Muscle of arm (tissue), 14 donors: Measurements from ENCODE around the gene ZP4. TPM values are rescaled to one million over a fixed set of nuclear protein-coding genes. Genes with fewer than 3 reads are reported as not detected.

Source experiments
- DNase-seq: peaks from one replicate; pipeline ENCODE4 v3.0.0-alpha.2; 2013
- long read RNA-seq, 11 donors: transcript quantifications; one replicate each; lab custom pipeline, GENCODE V29; 2026
- polyA plus RNA-seq, 12 donors: library from polyadenylated mRNA; unstranded; fragments of 120-200 nt; gene quantifications; one replicate each; pipeline ENCODE4 v1.2.1, GENCODE V29; 2013; ENCODE audit not compliant: insufficient read length in 12 of 12

The ZP4 gene
- 1 to 10 TPM in 1 of 12 donors, under 1 TPM in 2, not detected in 9; 0.67 to 1.8 (median 0.73) TPM for polyA plus RNA-seq
- long read RNA-seq, donor 1 = 0 reads
- long read RNA-seq, donor 2 = 0 reads
- long read RNA-seq, donor 3 = 0 reads
- long read RNA-seq, donor 4 = 0 reads
- long read RNA-seq, donor 5 = 0 reads
- long read RNA-seq, donor 6 = 0 reads
- long read RNA-seq, donor 7 = 0 reads
- long read RNA-seq, donor 8 = 0 reads
- long read RNA-seq, donor 9 = 0 reads
- long read RNA-seq, donor 10 = 0 reads
- long read RNA-seq, donor 11 = 0 reads

DNA sequence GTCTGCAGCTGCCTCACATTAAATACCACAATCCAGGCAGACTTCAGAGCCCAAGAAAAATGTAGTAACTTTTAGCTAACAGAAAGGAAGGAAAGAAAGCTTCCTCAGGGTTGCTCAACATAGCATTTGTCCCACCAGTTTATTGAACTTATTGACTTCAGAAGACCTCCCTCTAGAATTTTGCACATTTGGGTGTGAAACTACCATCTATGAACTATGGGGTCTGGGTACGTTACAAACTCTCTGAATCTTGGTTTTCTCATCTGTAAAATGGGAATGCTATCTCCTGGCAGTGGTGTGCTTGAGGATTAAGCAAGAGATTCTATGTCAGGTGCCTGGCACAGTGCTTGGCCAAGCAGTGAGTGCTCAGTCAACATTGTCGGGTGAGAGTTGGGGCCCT is at the start of gene ZP4:
Gene ZP4 (minus strand): TSS at position 101 of the 400 bp plus-strand sequence. CDS start 287 bp downstream, outside the sequence.
- DNase-seq = no peak

DNA sequence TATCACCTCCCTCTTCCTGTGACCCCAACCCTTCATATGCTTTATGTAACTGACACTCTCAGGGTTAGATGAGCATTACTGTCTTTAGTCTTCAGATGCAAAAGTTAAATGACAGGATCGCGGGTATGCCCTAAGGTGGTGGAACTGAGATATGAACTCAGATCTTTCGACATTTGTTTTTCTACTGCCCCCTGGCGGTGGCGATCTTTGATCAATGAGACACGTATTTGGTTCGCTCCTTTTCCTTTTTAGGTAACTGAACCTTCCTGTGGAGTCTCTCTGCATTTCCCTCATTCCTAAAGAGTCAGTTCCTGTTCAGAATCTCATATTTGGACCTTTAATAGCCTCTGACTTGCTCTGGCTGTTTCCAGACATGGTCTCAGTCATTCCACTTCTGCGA is 47.8 kb upstream of the ZP4 start:
- no peak for DNase-seq

DNA sequence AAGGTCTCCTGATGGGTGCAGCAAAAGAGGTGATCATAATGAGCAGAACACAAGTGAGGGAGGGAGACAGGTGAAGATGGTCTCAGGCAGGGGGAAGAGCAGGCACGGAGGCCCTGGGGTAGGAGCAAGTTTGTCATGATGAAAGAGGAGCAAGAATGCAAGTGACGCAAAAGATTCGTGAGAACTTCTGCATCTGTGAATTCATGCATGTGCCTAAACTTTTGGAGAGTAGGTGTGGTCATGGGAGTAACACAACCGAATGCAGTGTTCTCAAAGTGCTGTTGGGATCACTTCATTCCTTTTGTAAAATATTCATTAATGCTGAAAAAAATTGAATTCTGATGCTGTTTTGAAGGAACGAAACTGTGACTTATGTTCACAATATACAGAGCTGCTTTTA is 47.3 kb upstream of the ZP4 start:
- DNase-seq = no peak

DNA sequence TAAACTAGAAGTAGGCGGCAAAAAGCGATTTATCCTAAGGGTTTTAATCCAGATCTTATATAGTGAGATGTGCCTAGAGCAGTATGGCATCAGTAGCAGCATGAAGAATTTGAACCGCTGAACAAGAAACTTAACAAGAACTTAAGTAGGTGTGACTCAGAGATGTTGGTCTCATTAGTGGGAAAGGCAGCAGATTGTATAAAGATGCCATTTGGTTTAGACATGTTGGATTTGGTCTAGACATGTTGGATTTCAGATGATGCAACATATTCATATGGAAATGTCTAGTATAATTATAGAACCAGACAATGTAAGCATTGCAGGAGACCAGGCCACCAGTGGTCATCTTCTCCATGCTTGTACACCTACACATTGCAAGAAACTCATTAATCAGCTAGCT is 42.1 kb upstream of the ZP4 start:
- DNase-seq = no peak

DNA sequence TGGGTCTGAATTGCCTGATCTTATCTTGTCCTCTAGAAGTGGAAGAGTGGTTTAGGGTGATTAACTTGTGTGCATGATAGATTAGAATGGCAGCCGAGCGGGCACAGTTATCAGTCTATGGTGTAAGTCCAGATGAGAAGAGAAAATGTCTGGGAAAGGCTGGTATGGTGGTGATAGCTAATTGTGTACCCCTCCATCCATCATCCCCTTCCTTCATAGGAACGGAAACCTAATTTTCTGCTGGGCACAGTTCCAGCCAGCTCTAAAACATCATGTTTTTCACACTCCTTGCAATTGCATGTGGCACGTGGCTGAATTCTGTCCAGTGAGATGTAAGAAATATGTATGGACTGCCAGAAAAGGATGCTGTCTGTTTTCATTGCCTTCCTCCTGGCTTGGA is 40.9 kb upstream of the ZP4 start:
- no peak for DNase-seq

DNA sequence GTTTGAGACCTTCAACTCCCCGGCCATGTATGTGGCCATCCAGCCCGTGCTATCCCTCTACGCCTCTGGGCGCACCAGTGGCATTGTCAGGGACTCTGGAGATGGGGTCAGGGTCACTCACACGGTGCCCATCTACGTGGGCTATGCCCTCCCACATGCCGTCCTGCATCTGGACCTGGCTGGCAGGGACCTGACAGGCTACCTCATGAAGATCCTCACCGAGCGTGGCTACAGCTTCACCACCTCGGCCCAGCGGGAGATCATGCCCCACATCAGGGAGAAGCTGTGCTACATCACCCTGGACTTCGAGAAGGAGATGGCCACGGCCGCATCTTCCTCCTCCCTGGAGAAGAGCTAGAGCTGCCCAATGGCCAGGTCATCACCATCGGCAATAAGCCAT is 36.5 kb upstream of the ZP4 start:
- no peak for DNase-seq

GRCh38 chr1:237921306-237921705 is 30.6 kb upstream of the ZP4 start:
- DNase-seq = no peak

DNA sequence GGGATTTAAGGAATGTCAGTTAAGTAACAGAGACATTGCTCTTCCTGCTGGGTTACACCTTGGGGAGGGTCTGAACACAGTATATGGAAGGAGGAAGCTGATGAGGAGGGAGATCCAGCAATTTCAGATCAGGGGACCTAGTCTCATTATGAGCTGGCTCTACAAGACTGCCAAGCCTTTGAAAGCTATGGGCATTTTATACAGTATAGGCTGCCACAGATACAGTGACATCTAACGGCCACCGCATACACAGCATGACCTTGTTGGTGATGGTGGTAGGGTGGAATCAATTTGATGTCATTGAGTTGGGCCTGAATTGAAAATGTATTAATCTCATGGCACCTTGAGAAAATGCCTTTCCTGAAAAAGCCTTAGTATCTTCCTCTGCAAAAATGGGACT is 22.6 kb upstream of the ZP4 start:
- no peak for DNase-seq

DNA sequence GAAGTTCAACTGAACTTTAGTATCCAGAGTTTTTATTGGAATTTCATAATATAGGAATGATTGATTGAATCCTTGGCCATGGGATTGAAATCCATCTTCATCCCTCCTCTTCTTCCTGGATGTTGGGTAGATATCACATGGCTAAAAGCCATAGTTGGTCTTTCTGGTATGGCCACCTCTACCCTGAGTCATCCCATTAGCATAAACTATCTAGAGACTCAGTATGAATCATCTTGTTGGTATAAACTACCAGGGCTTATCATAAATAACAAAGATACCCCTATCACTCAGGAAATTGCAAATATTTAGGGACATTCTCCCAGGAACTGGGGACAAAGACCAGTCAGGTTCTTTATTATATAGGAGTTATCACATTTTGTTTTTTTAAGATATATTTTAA is 21.2 kb upstream of the ZP4 start:
- no peak for DNase-seq

DNA sequence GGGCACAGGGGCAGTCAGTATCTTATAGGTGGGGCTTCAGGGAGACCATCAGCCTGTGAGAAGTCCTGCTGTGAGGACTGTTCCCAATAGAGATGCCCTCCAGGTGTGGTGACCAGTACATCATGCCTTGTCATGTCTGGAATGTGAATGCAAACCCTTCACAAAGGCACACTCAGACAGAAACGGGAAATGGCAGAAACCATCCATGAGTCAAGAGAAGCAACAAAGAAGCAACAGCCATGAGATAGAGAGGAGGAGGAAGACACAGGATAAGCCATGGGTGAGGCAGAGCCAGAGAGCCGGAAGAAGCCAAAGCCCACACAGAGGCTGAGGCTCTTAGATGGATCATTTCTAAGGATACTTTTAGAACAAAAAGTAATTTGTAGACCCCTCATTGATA is 20.1 kb upstream of the ZP4 start:
- DNase-seq = no peak

GRCh38 chr1:237903961-237904360 is 13.2 kb upstream of the ZP4 start:
- no peak for DNase-seq

DNA sequence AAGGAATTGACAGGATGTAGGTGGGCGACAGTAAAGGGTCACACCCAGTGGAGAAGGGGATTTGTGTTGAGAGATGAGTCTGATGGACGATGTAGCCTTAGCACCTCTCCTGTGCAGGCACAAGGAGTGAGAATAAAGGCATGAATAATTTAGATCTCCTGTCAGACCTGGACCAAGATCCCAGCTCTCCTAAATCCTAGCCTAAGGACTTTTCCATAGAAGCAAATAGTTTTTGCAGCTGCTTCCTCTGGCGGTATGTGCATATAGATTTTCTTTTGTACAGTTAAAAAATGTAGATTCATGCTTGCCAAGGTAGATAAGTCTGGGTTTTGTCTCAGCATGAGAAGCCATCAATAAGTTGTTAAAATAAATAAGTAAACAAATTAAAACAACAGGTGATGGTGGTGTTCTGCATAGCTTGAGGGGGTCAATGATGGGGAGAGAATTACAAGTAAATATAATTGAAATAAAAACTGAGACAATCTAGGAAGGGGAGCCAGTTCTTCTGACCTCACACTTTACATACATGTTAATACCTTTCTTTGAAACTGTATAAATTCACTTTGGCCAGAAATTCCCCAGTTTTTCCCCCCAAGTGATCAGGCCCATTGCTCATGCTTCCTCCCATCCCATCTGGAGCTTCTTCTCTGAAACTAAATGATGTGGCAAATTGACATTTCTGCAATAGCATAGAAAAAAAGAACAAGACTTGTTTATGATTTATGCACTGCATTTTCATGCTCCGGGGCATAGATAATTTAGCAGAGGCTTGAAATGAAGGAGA is 12.4 kb upstream of the ZP4 start:
- no peak for DNase-seq

- DNase-seq = no peak
These were observed 10.7 kb upstream of the ZP4 start for GRCh38 chr1:237901299-237901934.

- DNase-seq = no peak
These were observed 4.9 kb upstream of the ZP4 start for GRCh38 chr1:237895630-237896029.

- no peak for DNase-seq
These were observed 3.4 kb upstream of the ZP4 start for GRCh38 chr1:237894131-237894530.

GRCh38 chr1:237891979-237892378 is 1.3 kb upstream of the ZP4 start:
- no peak for DNase-seq

DNA sequence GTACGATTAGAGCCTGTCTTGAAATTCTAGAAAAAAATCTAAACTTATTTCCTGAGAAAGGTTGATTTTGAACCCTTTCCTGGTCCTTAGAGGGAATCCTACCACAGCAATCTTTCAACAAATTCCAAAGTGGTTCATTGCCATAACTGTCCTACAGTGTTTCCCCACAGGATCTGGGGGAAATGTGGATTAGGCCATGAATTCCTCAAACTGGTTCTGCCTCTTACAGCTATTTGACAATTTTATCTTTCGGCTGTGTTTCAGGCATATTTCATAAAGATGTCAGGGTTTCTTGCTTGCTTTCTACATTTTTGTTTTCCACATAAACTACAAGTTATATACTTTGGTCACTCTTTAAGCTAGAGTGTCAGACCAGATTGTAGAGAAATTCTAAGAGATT is 544 bp upstream of the ZP4 start:
- DNase-seq = no peak

GRCh38 chr1:237890416-237890815 is 306 bp downstream of the ZP4 start:
- no peak for DNase-seq

- DNase-seq = no peak
These were observed 2.6 kb downstream of the ZP4 start for GRCh38 chr1:237888143-237888542.

DNA sequence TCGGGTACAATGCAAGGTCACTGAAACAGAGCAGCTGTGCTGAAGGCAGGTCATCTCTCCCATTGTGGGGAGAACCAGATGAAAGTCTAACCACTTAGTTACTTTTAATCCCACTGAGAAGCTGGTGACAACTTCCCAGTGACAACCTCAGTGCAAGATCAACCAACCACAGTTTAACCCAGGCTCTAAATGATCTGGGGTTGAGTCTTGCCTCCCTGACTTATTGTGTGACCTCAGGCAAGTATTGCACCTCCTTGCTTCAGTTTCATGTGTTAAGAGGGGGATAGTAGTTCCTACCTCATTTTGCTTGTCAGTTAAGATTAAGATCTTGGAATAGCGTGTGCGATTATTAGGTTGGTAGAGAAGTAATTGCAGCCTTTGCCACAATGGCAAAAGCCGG is 3.2 kb downstream of the ZP4 start:
- no peak for DNase-seq

DNA sequence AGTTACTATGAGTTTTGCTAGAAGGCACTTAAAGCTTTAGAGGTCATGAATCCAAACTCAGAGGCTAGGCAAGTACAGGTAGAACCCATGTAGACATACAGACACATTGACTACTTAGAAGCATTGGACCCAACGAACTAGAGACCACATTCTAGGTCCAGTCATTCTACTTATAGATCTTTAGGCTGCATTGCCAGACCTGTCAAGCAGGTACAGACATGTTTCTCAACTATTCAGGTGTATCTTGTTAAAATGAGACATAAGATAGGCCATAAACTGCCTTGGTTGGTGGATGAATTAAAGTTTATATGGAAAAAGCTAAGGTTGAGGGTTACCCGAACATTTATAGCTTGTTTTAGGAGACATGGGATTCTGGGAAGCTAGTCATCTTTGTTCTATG is 6.5 kb downstream of the ZP4 start:
- DNase-seq = no peak

DNA sequence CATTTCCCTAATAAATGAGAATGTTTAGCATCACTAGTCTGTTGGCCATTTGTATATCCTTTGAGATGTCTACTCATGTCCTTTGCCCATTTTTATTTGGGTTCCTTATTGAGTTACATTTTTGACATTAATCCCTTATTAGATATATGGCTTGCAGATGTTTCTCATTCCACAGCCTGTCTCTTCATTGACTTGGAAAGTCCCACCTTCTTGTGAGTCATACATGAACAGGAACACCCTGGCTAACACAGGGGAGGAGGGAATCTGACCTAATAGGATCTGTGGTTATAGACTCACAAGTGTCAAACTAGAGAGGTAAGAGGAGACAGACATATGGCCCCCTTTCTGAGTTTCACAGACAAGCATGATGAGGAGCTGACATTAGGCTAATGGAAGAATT is 11.5 kb downstream of the ZP4 start:
- no peak for DNase-seq

DNA sequence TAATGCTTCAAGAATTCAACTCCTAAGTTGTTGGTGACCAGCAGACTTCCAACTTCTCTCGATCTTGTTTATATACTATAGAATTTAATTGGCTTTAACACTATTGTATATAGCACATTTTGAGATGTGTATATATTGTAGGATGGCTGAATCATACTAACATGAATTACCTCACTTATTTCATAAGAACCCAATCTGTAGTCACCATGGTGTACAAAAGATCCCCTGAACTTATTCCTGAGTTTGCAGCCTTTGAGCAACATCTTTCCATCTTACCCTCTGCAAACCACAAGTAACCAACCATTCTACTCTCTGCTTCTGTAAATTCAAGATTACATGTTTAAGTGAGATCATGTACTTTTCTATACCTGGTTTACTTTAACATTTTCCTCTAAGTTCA is 12.3 kb downstream of the ZP4 start:
- DNase-seq = no peak
